ENCODE data around the gene COL15A1.
A peak's percentile ranks its signal among the peaks of the same experiment; 100 is the strongest.

COL15A1 gene

GRCh38 chr9:99103901-99104458 is 160.3 kb downstream of the COL15A1 start:
- Histone ChIP-seq H3K9ac (ENCODE audit: low read depth, low read length) (no peak overlapping the region), H3K36me3 (ENCODE audit: control insufficient read depth, insufficient read depth, low read length) (no peaks in the 10 kb centered on the region), H3K9me3 (ENCODE audit: control insufficient read depth, insufficient read depth, low read length) (no peaks in the 10 kb centered on the region), H3K4me1 (ENCODE audit: control insufficient read depth, insufficient read depth, low read length) (peaks cover 17% of the 10 kb centered on the region), H3K27me3 (ENCODE audit: control insufficient read depth, insufficient read depth, low read length) (peaks cover 13% of the 10 kb centered on the region), H3K27ac (ENCODE audit: low read depth, low read length) (no peak overlapping the region), H3K4me3 (ENCODE audit: low read depth, low read length) (peak overlapping the region; percentile 72)

- H3K27ac ChIP-seq (ENCODE audit: low read depth, low read length), result peak within 1 kb of the TSS; percentile 61
Observed at GRCh38 chr9:99104459-99105151, 160.9 kb downstream of the COL15A1 start, which contains the start of gene TGFBR1. TSS of gene TGFBR1 (plus strand) at chr9:99105113. CDS start at chr9:99105206, 93 bp downstream.

DNA sequence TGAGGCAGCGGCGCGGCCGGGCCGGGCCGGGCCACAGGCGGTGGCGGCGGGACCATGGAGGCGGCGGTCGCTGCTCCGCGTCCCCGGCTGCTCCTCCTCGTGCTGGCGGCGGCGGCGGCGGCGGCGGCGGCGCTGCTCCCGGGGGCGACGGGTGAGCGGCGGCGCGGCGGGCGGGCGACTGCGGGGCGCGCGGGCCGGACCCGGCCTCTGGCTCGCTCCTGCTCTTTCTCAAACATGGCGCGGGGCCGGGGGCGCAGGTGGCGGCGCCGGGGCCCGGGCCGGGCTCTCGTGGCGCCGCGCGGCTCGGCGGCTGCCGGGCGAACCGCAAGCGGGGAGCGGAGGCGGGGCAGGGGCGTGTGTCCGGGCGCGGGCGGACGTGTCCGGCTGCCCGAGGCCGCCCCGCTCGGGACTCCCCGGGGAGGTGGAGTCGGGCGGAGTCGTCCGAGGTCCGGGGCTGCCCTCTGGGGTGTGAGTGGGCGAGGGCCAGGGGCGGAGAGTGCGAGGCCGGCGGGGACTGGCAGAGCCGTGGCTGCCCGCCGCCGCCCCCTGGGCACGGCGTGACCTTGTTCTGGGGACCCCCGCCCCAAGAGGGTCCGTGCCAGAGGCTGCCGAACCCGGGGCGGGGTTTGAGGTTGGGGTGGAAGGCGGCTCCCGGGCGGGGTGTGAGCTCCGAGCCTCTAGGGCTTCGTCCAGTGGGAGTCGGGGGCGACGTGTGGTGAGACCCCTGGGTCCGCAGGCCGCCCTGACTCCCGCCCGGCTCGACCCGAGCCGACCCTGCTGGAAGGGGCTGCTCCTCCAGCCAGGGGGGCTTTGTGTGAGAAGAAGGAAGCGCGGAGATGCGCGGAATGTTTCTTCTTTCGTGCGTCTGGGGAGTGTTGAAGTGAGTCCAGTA is 161.7 kb downstream of the COL15A1 start:
- H3K4me3 ChIP-seq (ENCODE audit: low read depth, low read length), result peak overlapping the region; percentile 72
- peaks cover 17% of the 10 kb centered on the region for H3K4me1 ChIP-seq (ENCODE audit: control insufficient read depth, insufficient read depth, low read length)
- H3K36me3 ChIP-seq (ENCODE audit: control insufficient read depth, insufficient read depth, low read length), result no peaks in the 10 kb centered on the region
- H3K9ac ChIP-seq (ENCODE audit: low read depth, low read length), result peak overlapping the region; percentile 56
- H3K27ac ChIP-seq (ENCODE audit: low read depth, low read length), result peak overlapping the region; percentile 61
- H3K9me3 ChIP-seq (ENCODE audit: control insufficient read depth, insufficient read depth, low read length), result no peaks in the 10 kb centered on the region
- H3K27me3 ChIP-seq (ENCODE audit: control insufficient read depth, insufficient read depth, low read length), result peaks cover 13% of the 10 kb centered on the region

More at GRCh38 chr9:99104459-99105151, 160.9 kb downstream of the COL15A1 start, which contains the start of gene TGFBR1:
- peaks cover 13% of the 10 kb centered on the region for H3K27me3 ChIP-seq (ENCODE audit: control insufficient read depth, insufficient read depth, low read length)
- no peaks in the 10 kb centered on the region for H3K36me3 ChIP-seq (ENCODE audit: control insufficient read depth, insufficient read depth, low read length)
- H3K4me3 ChIP-seq (ENCODE audit: low read depth, low read length), result peak within 1 kb of the TSS; percentile 72
- no peaks in the 10 kb centered on the region for H3K9me3 ChIP-seq (ENCODE audit: control insufficient read depth, insufficient read depth, low read length)
- peak within 1 kb of the TSS; percentile 56 for H3K9ac ChIP-seq (ENCODE audit: low read depth, low read length)
- H3K4me1 ChIP-seq (ENCODE audit: control insufficient read depth, insufficient read depth, low read length), result peaks cover 17% of the 10 kb centered on the region

GRCh38 chr9:99106044-99106375 is 162.3 kb downstream of the COL15A1 start:
- Histone ChIP-seq H3K9ac (ENCODE audit: low read depth, low read length) (peak overlapping the region; percentile 56), H3K9me3 (ENCODE audit: control insufficient read depth, insufficient read depth, low read length) (no peaks in the 10 kb centered on the region), H3K27me3 (ENCODE audit: control insufficient read depth, insufficient read depth, low read length) (peaks cover 13% of the 10 kb centered on the region), H3K4me3 (ENCODE audit: low read depth, low read length) (peak overlapping the region; percentile 72), H3K4me1 (ENCODE audit: control insufficient read depth, insufficient read depth, low read length) (peaks cover 17% of the 10 kb centered on the region), H3K27ac (ENCODE audit: low read depth, low read length) (peak overlapping the region; percentile 61), H3K36me3 (ENCODE audit: control insufficient read depth, insufficient read depth, low read length) (no peaks in the 10 kb centered on the region; the same call in 1 of the 2 replicates)

- Histone ChIP-seq H3K9ac (ENCODE audit: low read depth, low read length) (no peak overlapping the region), H3K9me3 (ENCODE audit: control insufficient read depth, insufficient read depth, low read length) (no peaks in the 10 kb centered on the region), H3K4me1 (ENCODE audit: control insufficient read depth, insufficient read depth, low read length) (peaks cover 20% of the 10 kb centered on the region), H3K4me3 (ENCODE audit: low read depth, low read length) (no peak overlapping the region), H3K27ac (ENCODE audit: low read depth, low read length) (no peak overlapping the region), H3K36me3 (ENCODE audit: control insufficient read depth, insufficient read depth, low read length) (no peaks in the 10 kb centered on the region; the same call in 1 of the 2 replicates), H3K27me3 (ENCODE audit: control insufficient read depth, insufficient read depth, low read length) (peaks cover 11% of the 10 kb centered on the region)
Observed at GRCh38 chr9:99107421-99107820, 163.7 kb downstream of the COL15A1 start.

GRCh38 chr9:99108131-99108530 is 164.4 kb downstream of the COL15A1 start:
- Histone ChIP-seq H3K27ac (ENCODE audit: low read depth, low read length) (no peak overlapping the region), H3K4me1 (ENCODE audit: control insufficient read depth, insufficient read depth, low read length) (peaks cover 27% of the 10 kb centered on the region), H3K9me3 (ENCODE audit: control insufficient read depth, insufficient read depth, low read length) (no peaks in the 10 kb centered on the region), H3K36me3 (ENCODE audit: control insufficient read depth, insufficient read depth, low read length) (no peaks in the 10 kb centered on the region; the same call in 1 of the 2 replicates), H3K27me3 (ENCODE audit: control insufficient read depth, insufficient read depth, low read length) (peaks cover 9% of the 10 kb centered on the region), H3K4me3 (ENCODE audit: low read depth, low read length) (0 out of 2 replicates have a peak overlapping the region, but pooled peaks have one; percentile 1), H3K9ac (ENCODE audit: low read depth, low read length) (no peak overlapping the region)

DNA sequence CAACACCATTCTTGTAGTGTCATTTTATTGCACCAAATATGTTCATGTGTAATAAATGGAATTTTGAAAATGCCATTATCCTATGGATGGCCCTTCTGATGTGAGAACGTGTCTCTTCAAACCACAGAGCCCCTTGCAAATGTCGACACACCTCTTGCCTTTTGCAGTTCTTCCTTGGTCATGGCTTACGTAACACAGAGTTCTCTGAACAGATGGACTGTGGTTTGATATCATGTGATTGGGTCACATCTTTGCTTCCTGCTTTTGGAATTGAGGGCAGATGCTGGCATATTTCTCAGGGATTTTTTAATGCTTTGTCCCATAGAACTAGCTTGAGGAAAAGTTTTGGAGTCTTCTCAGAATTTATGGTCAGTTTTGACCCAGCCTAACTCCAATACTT is 165.8 kb downstream of the COL15A1 start:
- no peak overlapping the region for H3K4me3 ChIP-seq (ENCODE audit: low read depth, low read length)
- peaks cover 33% of the 10 kb centered on the region for H3K4me1 ChIP-seq (ENCODE audit: control insufficient read depth, insufficient read depth, low read length)
- H3K9me3 ChIP-seq (ENCODE audit: control insufficient read depth, insufficient read depth, low read length), result no peaks in the 10 kb centered on the region
- no peaks in the 10 kb centered on the region; the same call in 1 of the 2 replicates for H3K36me3 ChIP-seq (ENCODE audit: control insufficient read depth, insufficient read depth, low read length)
- H3K27me3 ChIP-seq (ENCODE audit: control insufficient read depth, insufficient read depth, low read length), result no peaks in the 10 kb centered on the region
- no peak overlapping the region for H3K9ac ChIP-seq (ENCODE audit: low read depth, low read length)
- no peak overlapping the region for H3K27ac ChIP-seq (ENCODE audit: low read depth, low read length)

GRCh38 chr9:99112750-99113413 is 169.2 kb downstream of the COL15A1 start:
- Histone ChIP-seq H3K4me3 (ENCODE audit: low read depth, low read length) (no peak overlapping the region), H3K4me1 (ENCODE audit: control insufficient read depth, insufficient read depth, low read length) (peaks cover 48% of the 10 kb centered on the region), H3K36me3 (ENCODE audit: control insufficient read depth, insufficient read depth, low read length) (no peaks in the 10 kb centered on the region; the same call in 1 of the 2 replicates), H3K9me3 (ENCODE audit: control insufficient read depth, insufficient read depth, low read length) (no peaks in the 10 kb centered on the region), H3K27ac (ENCODE audit: low read depth, low read length) (no peak overlapping the region), H3K27me3 (ENCODE audit: control insufficient read depth, insufficient read depth, low read length) (no peaks in the 10 kb centered on the region), H3K9ac (ENCODE audit: low read depth, low read length) (no peak overlapping the region)

GRCh38 chr9:99113414-99114048 is 169.8 kb downstream of the COL15A1 start:
- Histone ChIP-seq H3K9ac (ENCODE audit: low read depth, low read length) (no peak overlapping the region), H3K9me3 (ENCODE audit: control insufficient read depth, insufficient read depth, low read length) (no peaks in the 10 kb centered on the region), H3K4me1 (ENCODE audit: control insufficient read depth, insufficient read depth, low read length) (peaks cover 48% of the 10 kb centered on the region), H3K4me3 (ENCODE audit: low read depth, low read length) (no peak overlapping the region), H3K27ac (ENCODE audit: low read depth, low read length) (no peak overlapping the region), H3K36me3 (ENCODE audit: control insufficient read depth, insufficient read depth, low read length) (no peaks in the 10 kb centered on the region; the same call in 1 of the 2 replicates), H3K27me3 (ENCODE audit: control insufficient read depth, insufficient read depth, low read length) (no peaks in the 10 kb centered on the region)

DNA sequence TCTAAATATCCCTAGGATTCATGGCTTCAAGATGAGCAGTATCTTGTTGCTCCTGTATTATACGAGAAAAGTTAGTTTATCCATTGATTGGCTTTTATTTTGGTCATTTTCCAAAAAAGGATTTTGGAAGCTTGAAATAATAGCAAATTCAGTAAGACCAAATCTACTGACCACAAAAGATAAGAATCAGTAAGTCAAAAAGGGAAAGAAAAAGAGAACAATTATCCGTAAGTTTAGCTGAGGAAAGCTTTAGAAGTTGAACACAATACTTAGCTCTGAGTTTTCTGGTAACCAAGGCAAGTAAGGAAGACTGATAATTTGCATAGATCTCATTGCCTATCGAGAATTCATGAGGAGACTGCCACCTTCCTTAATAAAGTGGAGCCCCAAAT is 170.3 kb downstream of the COL15A1 start:
- no peak overlapping the region for H3K9ac ChIP-seq (ENCODE audit: low read depth, low read length)
- H3K4me1 ChIP-seq (ENCODE audit: control insufficient read depth, insufficient read depth, low read length), result peaks cover 48% of the 10 kb centered on the region
- no peak overlapping the region for H3K27ac ChIP-seq (ENCODE audit: low read depth, low read length)
- H3K27me3 ChIP-seq (ENCODE audit: control insufficient read depth, insufficient read depth, low read length), result no peaks in the 10 kb centered on the region
- H3K36me3 ChIP-seq (ENCODE audit: control insufficient read depth, insufficient read depth, low read length), result no peaks in the 10 kb centered on the region; the same call in 1 of the 2 replicates
- no peak overlapping the region for H3K4me3 ChIP-seq (ENCODE audit: low read depth, low read length)
- no peaks in the 10 kb centered on the region for H3K9me3 ChIP-seq (ENCODE audit: control insufficient read depth, insufficient read depth, low read length)

All from HUES48 (cell line).